ENCODE data around the gene SPAG4. TPM values are rescaled to one million over a fixed set of nuclear protein-coding genes. Genes with fewer than 3 reads are reported as not detected.
A peak's percentile ranks its signal among the peaks of the same experiment; 100 is the strongest.

SPAG4 gene
- total RNA-seq, 2 donors from 2014 or later, result 5.9 to 6.3 TPM

DNA sequence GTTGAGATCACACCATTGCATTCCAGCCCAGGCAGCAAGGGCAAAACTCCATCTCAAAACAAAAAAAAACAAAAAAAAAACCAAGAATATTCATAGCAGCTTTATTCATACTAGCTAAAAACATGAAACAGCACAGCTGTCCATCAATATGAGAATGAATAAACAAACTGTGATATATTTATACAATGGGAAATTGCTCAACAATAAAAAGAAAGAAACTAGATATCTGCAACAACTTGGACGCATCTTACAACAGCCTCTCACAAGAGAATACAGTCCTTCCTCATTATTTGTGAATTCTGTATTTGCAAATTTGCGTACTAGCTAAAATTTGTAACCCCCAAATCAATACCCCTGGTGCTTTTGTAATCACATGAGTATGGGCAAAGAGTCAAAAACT lies 28.2 kb upstream of the SPAG4 start:
- no peak overlapping the region for H3K27ac Mint-ChIP-seq
- ATAC-seq (no peak), DNase-seq (ENCODE audit: low spot score) (no peak)
- no peaks in the 10 kb centered on the region for H3K9me3 Mint-ChIP-seq
- H3K36me3 Mint-ChIP-seq, result no peaks in the 10 kb centered on the region
- no peaks in the 10 kb centered on the region for H3K27me3 Mint-ChIP-seq
- H3K4me1 Mint-ChIP-seq (ENCODE audit: low read depth in 2 of 2), result no peaks in the 10 kb centered on the region
- H3K4me3 Mint-ChIP-seq, result no peak overlapping the region

DNA sequence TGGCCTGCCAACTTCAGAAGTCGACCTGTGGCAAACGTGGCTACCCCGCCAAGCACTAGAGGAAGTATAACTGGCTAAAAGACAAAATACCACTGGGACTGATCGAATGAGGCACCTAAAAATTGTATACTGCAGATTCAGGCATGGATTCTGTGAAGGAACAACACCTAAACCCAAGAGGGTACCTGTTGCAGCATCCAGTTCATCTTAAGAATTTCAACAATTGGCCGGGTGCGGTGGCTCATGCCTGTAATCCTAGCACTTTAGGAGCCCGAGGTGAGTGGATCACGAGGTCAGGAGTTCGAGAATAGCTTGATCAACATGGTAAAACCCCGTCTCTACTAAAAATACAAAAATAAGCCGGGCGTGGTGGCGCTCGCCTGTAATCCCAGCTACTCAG lies 27.2 kb upstream of the SPAG4 start:
- Mint-ChIP-seq H3K27me3 (no peaks in the 10 kb centered on the region), H3K4me1 (ENCODE audit: low read depth in 2 of 2) (no peaks in the 10 kb centered on the region), H3K27ac (no peak overlapping the region), H3K36me3 (no peaks in the 10 kb centered on the region), H3K4me3 (no peak overlapping the region), H3K9me3 (no peaks in the 10 kb centered on the region)
- DNase-seq (ENCODE audit: low spot score), result no peak
- ATAC-seq, result no peak

DNA sequence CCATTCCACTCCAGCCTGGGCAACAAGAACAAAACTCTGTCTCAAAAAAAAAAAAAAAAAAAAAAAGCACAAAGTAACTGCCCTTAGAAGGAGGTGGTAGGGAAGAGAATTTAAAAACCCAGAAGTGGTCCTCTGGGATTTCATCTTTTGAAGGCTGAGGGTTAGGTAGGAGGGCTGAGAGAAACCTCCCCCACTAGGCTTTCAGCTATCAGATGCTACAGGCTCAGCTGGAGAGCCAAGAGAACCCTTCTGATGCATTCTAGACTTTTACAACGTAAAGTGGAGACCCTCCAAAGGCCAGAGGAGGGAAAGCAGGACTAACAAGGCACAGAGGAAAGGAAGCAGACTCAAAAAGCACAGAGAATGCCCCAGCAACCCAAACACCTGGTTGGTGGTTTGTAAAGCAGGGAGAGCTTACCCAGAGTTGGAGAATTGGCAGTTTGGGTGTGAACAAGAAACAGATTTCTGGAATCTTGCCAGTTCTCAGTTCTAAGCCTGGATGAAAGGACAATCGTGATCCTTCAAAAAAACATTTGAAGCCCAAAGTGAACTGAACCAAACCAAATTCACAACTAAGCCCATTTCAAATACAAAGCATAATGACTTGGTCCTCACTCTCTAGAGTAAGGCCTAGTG lies 23.2 kb upstream of the SPAG4 start:
- ATAC-seq, result no peak
- H3K27me3 Mint-ChIP-seq, result peaks cover 7 to 8% of the 10 kb centered on the region in 2 donors
- H3K9me3 Mint-ChIP-seq, result no peaks in the 10 kb centered on the region
- H3K4me1 Mint-ChIP-seq (ENCODE audit: low read depth in 2 of 2), result no peaks in the 10 kb centered on the region
- no peak for DNase-seq (ENCODE audit: low spot score)
- H3K4me3 Mint-ChIP-seq, result no peak overlapping the region
- no peak overlapping the region for H3K27ac Mint-ChIP-seq
- no peaks in the 10 kb centered on the region for H3K36me3 Mint-ChIP-seq

DNA sequence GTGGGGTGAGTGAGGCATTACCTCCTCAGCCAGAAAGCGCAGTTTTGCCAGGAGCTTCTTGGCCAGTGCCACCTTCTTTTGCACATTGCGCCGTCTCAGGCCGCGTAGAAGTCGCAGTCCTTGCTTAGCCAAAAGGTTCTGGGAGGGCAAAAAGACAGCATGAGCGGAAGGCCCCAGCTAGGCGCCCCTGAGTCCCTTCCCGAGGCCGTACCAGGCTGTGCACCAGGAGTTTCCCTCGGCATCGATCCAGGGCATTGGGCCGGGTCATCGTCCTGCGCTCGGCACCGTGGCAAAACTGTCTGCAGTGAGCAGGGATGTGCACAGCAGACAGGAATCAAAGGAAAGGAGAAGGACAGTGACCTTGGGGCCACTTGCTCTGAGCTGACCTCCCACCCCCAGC lies 20.2 kb upstream of the SPAG4 start:
- Mint-ChIP-seq H3K4me3 (no peak overlapping the region), H3K36me3 (no peaks in the 10 kb centered on the region), H3K4me1 (ENCODE audit: low read depth in 2 of 2) (peaks cover 0 to 4% of the 10 kb centered on the region in 2 donors), H3K27ac (no peak overlapping the region), H3K27me3 (peaks cover 23 to 28% of the 10 kb centered on the region in 2 donors), H3K9me3 (no peaks in the 10 kb centered on the region)
- no peak for DNase-seq (ENCODE audit: low spot score)
- no peak for ATAC-seq

DNA sequence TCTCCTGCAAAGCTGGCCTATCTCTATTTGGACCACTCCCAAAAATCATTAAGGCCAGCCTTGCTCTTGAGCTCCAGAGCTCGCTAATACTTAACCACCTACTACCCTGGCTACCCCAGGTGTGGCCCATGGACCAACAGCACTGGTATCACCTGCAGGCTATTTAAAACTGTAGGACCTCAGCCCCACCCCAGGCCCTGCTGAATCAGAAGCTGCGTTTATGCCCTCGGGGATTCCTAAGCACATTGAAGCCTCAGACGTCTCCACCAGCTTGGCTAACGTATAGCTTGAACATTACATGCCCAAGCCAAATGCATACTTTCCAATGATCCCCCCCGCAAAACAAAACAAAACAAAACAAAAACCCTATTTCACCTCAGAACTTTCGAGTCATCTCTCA lies 19.7 kb upstream of the SPAG4 start:
- no peak overlapping the region for H3K27ac Mint-ChIP-seq
- H3K4me3 Mint-ChIP-seq, result no peak overlapping the region
- peaks cover 23 to 28% of the 10 kb centered on the region in 2 donors for H3K27me3 Mint-ChIP-seq
- no peak for DNase-seq (ENCODE audit: low spot score)
- no peaks in the 10 kb centered on the region for H3K9me3 Mint-ChIP-seq
- H3K36me3 Mint-ChIP-seq, result no peaks in the 10 kb centered on the region
- peaks cover 0 to 4% of the 10 kb centered on the region in 2 donors for H3K4me1 Mint-ChIP-seq (ENCODE audit: low read depth in 2 of 2)
- no peak for ATAC-seq

DNA sequence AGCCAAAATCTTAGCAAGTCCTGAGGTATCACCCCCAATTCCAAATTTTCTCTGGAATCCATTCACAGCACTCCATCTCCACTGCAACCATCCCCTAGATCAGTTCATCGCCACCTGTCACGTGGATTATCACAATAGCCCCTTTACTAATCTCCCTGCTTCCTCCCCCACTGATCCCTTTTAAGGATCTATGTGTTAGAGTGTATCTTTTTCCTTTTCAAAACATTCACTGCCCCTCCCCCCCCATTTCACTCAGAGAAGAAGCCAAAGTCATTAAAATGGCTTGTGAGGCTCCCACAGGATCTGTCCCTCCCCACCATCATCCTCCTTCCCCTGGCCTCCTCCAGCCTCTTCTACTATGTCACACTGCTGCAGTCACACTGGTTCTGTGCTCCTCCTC lies 18.4 kb upstream of the SPAG4 start:
- ATAC-seq, result no peak
- no peak overlapping the region for H3K4me3 Mint-ChIP-seq
- H3K27ac Mint-ChIP-seq, result no peak overlapping the region
- peaks cover 23 to 28% of the 10 kb centered on the region in 2 donors for H3K27me3 Mint-ChIP-seq
- no peaks in the 10 kb centered on the region for H3K9me3 Mint-ChIP-seq
- no peaks in the 10 kb centered on the region for H3K36me3 Mint-ChIP-seq
- no peak for DNase-seq (ENCODE audit: low spot score)
- peaks cover 0 to 9% of the 10 kb centered on the region in 2 donors for H3K4me1 Mint-ChIP-seq (ENCODE audit: low read depth in 2 of 2)

DNA sequence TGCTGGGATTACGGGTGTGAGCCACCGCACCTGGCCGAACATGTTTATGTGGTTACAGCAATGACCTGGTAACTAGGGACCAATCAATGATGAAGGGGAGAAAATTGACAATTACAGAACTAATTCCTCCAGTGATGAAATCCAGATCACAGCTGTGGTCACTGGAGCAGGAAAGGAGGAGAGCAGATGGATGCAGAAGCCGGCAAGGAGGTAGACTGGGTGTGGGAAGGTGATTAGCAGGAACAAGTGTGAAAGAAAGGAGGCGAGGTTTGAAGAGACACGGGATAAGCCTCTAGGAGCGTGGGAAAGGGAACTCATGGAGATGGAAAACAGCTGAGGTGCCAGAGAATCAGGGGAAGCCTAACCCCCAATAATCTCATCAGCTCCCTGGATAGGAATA lies 17.2 kb upstream of the SPAG4 start:
- H3K4me3 Mint-ChIP-seq, result no peak overlapping the region
- H3K27me3 Mint-ChIP-seq, result peaks cover 27 to 28% of the 10 kb centered on the region in 2 donors
- H3K27ac Mint-ChIP-seq, result no peak overlapping the region
- no peaks in the 10 kb centered on the region for H3K36me3 Mint-ChIP-seq
- H3K4me1 Mint-ChIP-seq (ENCODE audit: low read depth in 2 of 2), result peaks cover 0 to 9% of the 10 kb centered on the region in 2 donors
- ATAC-seq (no peak), DNase-seq (ENCODE audit: low spot score) (no peak)
- no peaks in the 10 kb centered on the region for H3K9me3 Mint-ChIP-seq

DNA sequence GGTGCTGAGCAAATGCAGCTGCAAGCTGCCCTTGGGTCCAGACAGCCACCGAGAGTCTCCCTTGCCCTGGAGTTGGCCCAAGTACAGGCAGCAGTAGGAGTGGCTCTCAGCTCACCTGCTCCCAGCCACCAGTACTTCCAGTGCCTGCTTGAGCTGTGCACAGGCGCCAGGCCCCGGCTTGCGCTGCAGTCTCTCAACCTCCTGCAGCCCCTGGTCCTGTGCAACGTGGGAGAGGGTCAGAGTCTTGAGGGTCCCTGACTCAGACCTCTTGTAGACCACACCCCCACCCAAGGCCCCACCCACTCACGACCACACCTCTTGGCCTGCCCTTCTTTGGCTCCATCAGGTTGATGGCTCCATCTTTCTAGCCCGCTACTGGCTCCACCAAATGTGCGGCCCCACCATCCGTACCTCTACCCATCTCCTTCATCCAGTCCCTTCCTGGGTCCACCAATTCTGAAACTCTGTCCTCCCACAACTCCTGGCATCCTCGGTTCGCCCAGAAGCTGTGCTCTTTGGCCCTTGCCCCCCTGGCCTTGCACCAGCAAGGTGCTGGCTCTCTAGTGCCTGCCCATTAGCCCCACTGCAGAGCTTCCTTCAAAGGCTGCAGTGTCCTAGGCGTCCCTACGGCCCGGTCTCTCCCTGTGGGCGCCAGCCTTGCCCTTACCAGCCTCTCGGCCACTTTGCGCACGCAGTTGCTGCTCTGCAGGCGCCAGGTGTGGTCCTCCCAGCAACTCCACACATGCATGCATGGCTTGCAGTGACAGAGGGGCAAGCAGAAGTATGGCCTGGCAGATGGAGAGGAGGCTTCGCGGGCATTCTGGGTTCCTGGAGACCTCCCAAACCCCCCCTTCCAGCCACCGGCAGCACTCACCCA lies 16.5 kb upstream of the SPAG4 start:
- no peaks in the 10 kb centered on the region for H3K9me3 Mint-ChIP-seq
- ATAC-seq, result no peak
- no peak for DNase-seq (ENCODE audit: low spot score)
- peaks cover 0 to 9% of the 10 kb centered on the region in 2 donors for H3K4me1 Mint-ChIP-seq (ENCODE audit: low read depth in 2 of 2)
- no peak overlapping the region for H3K27ac Mint-ChIP-seq
- H3K36me3 Mint-ChIP-seq, result no peaks in the 10 kb centered on the region
- peaks cover 27 to 28% of the 10 kb centered on the region in 2 donors for H3K27me3 Mint-ChIP-seq
- no peak overlapping the region for H3K4me3 Mint-ChIP-seq

DNA sequence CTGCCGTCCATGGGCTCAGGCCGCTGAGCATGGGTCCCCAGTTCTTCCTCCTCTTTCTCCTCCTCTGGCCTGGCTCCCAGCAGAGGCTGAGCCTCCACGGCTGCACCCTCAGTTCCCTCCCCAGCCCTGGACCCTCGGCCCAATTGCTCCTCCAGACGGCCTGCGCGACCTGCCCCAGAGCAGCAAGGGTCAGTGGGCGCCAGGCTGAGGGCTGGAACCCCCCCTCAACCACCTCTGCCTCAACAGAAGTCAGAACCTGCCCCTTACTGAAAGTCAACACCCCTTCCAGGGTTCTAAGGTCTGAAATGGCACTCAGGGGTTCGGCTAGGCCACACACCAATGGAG lies 15.9 kb upstream of the SPAG4 start:
- ATAC-seq, result no peak
- Mint-ChIP-seq H3K27ac (no peak overlapping the region), H3K27me3 (peaks cover 27 to 28% of the 10 kb centered on the region in 2 donors), H3K9me3 (no peaks in the 10 kb centered on the region), H3K36me3 (no peaks in the 10 kb centered on the region), H3K4me3 (no peak overlapping the region), H3K4me1 (ENCODE audit: low read depth in 2 of 2) (peaks cover 0 to 9% of the 10 kb centered on the region in 2 donors)
- no peak for DNase-seq (ENCODE audit: low spot score)

DNA sequence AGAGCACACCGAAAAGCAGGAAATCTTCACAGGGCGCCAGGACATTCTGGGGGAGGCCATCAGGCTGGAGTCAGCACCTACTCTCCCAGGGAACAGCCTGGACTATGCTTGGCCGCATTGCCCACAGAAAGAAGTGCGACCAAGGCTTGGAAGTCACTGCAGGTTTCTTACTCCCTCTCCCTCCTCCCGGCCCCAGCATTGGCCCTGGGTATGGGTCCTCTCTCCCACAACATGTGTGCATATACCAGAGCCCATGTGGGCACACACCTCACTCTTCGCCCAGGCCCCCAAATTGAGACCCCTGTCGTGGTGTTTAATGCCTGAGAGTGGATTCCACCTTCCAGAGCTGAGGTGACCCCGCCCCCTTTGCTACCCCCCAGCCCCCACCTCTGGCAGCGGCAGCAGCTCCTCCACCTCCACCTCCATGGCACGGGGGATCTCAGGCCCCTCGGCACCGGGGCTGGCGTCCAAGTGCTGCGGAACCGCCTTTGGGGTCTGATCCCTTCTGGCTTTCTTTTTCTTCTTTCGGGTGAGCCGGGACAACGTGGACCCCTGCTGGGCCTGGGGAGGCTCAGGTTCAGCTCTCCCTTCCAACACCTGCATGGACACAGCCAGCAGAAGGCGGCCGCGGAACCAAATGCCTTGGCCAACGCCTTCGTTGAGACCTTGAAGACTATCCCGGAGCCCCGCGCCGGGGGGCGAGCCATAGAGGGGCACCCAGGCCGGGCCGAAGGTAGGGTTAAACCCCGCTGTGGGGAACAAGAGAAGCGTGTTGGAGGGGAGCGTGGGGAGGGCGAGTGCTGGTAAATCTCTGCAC lies 15.2 kb upstream of the SPAG4 start:
- Mint-ChIP-seq H3K4me3 (peak overlapping the region; percentile 61), H3K36me3 (no peaks in the 10 kb centered on the region), H3K27me3 (peaks cover 27 to 28% of the 10 kb centered on the region in 2 donors), H3K9me3 (no peaks in the 10 kb centered on the region), H3K4me1 (ENCODE audit: low read depth in 2 of 2) (peaks cover 0 to 12% of the 10 kb centered on the region in 2 donors), H3K27ac (no peak overlapping the region)
- DNase-seq (ENCODE audit: low spot score), result no peak
- ATAC-seq, result no peak

DNA sequence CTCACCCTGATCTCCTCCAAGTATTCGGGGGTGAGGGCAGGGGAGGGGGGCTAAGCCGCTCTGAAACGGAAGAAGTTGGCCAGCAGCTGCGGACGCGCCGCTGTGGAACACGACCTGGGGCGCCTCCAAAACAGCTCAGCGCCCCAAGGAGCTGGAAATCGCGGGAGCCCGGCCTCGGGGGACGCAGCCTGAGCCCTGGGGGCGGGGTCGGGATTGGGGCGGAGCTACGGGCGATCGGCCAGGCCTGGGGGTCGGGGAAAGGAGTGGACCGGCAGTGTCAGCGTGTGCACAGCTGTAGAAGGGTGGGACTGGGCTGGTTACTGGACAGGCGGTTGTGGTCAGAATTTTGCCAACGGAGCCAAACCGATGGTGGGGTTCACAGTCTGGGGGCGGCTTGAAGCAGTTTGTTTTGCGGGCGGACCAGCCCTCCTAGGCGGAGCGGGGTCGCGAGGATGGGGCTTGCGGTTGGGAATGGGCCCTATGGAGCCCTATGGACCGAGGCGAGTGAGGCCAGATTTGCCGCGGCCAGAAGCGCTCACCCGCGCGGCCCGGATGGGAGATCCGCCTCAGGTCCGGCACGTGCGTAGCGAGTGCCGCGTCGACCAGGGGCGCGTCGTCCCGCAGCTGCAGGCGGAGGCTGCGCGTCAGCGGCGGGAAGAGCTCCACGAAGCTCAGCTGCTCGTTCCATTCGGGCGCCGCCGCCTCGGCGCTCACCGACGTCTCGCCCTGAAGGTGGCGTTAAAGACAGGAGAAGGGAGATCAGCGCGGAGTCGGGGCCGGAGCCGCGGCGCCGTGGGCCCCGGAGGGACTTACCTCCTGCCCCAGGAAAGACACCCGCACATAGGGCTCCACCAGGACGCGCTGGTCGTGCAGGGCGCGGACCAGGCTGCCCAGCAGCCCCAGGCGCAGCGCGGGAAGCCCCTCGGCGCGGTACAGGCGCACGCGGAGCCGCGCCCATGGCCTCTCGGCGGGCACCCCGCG lies 14.3 kb upstream of the SPAG4 start:
- peaks cover 0 to 12% of the 10 kb centered on the region in 2 donors for H3K4me1 Mint-ChIP-seq (ENCODE audit: low read depth in 2 of 2)
- no peaks in the 10 kb centered on the region for H3K9me3 Mint-ChIP-seq
- H3K4me3 Mint-ChIP-seq, result peak overlapping the region; percentile 61
- no peaks in the 10 kb centered on the region for H3K36me3 Mint-ChIP-seq
- DNase-seq (ENCODE audit: low spot score) (peak; percentile 83), ATAC-seq (peak; percentile 78 to 84)
- H3K27ac Mint-ChIP-seq, result no peak overlapping the region
- peaks cover 24 to 27% of the 10 kb centered on the region in 2 donors for H3K27me3 Mint-ChIP-seq

DNA sequence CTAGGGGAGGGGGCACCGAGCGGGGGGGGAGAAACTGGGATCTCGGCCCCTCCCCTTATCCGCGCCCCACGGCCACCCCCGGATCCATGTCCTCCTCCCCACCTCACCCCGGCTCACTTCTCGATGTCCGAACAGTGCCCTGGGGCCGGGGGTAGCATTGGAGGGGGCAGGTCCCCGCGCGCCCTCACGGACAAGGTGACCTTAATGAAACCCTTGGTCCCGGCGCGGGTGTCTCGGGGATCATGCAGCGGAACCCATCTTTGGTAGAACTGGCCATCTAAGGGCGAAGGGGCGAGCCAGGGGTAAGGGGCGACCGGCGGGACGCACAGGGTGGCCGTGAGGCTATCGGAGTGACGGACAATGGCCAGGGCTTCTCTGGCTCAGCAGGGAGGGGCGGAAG lies 13.6 kb upstream of the SPAG4 start:
- ATAC-seq (no peak), DNase-seq (ENCODE audit: low spot score) (no peak)
- H3K9me3 Mint-ChIP-seq, result no peaks in the 10 kb centered on the region
- no peak overlapping the region for H3K27ac Mint-ChIP-seq
- H3K4me1 Mint-ChIP-seq (ENCODE audit: low read depth in 2 of 2), result peaks cover 0 to 14% of the 10 kb centered on the region in 2 donors
- H3K36me3 Mint-ChIP-seq, result no peaks in the 10 kb centered on the region
- no peak overlapping the region for H3K4me3 Mint-ChIP-seq
- peaks cover 22 to 24% of the 10 kb centered on the region in 2 donors for H3K27me3 Mint-ChIP-seq
